ENCODE data around the gene SPAG17. TPM values are rescaled to one million over a fixed set of nuclear protein-coding genes. Genes with fewer than 3 reads are reported as not detected.

SPAG17 gene
- total RNA-seq, 4 donors from 2014 or later: not detected

GRCh38 chr1:117971777-117972176, 213.3 kb downstream of the SPAG17 start:
- TF ChIP-seq POLR2A (IDR thresholded peaks at IDR 0.05): no peak
- no peak for TF ChIP-seq CTCF (IDR thresholded peaks at IDR 0.05)
- H3K27me3 ChIP-seq: no peaks in the 10 kb centered on the region
- no peak for DNase-seq

GRCh38 chr1:117970252-117970651, 214.8 kb downstream of the SPAG17 start:
- no peak for DNase-seq
- TF ChIP-seq POLR2A (IDR thresholded peaks at IDR 0.05): no peak
- TF ChIP-seq CTCF (IDR thresholded peaks at IDR 0.05): no peak
- no peaks in the 10 kb centered on the region for H3K27me3 ChIP-seq
- no peaks in the 10 kb centered on the region for H3K4me1 ChIP-seq
- H3K4me3 ChIP-seq: no peak overlapping the region
- no peak overlapping the region for H3K27ac ChIP-seq
- H3K9me3 ChIP-seq: no peaks in the 10 kb centered on the region
- no peaks in the 10 kb centered on the region for H3K36me3 ChIP-seq

More at GRCh38 chr1:117971777-117972176, 213.3 kb downstream of the SPAG17 start:
- Histone ChIP-seq H3K4me1 (no peaks in the 10 kb centered on the region), H3K36me3 (no peaks in the 10 kb centered on the region), H3K4me3 (no peak overlapping the region), H3K9me3 (no peaks in the 10 kb centered on the region), H3K27ac (no peak overlapping the region)

GRCh38 chr1:117967881-117968280, 217.1 kb downstream of the SPAG17 start:
- Histone ChIP-seq H3K36me3 (no peaks in the 10 kb centered on the region), H3K9me3 (no peaks in the 10 kb centered on the region), H3K27ac (no peak overlapping the region), H3K4me3 (no peak overlapping the region), H3K4me1 (no peaks in the 10 kb centered on the region), H3K27me3 (no peaks in the 10 kb centered on the region)
- no peak for TF ChIP-seq CTCF (IDR thresholded peaks at IDR 0.05)
- TF ChIP-seq POLR2A (IDR thresholded peaks at IDR 0.05): no peak
- DNase-seq: no peak

- Histone ChIP-seq H3K27me3 (no peaks in the 10 kb centered on the region), H3K9me3 (no peaks in the 10 kb centered on the region), H3K4me3 (no peak overlapping the region), H3K4me1 (no peaks in the 10 kb centered on the region), H3K27ac (no peak overlapping the region), H3K36me3 (no peaks in the 10 kb centered on the region)
- DNase-seq: no peak
- TF ChIP-seq CTCF (IDR thresholded peaks at IDR 0.05) (no peak), POLR2A (IDR thresholded peaks at IDR 0.05) (no peak)
Observed at GRCh38 chr1:117967477-117967876, 217.6 kb downstream of the SPAG17 start.

- Histone ChIP-seq H3K9me3 (no peaks in the 10 kb centered on the region), H3K36me3 (peaks cover 0 to 1% (median 0%) of the 10 kb centered on the region in 3 donors), H3K4me1 (no peaks in the 10 kb centered on the region), H3K4me3 (no peak overlapping the region), H3K27me3 (no peaks in the 10 kb centered on the region), H3K27ac (no peak overlapping the region)
- TF ChIP-seq POLR2A (IDR thresholded peaks at IDR 0.05): no peak
- no peak for TF ChIP-seq CTCF (IDR thresholded peaks at IDR 0.05)
- DNase-seq: no peak
Observed at GRCh38 chr1:117964290-117965038, 220.6 kb downstream of the SPAG17 start.

Measured in Peyer's patch (tissue), 4 donors.